HG03521 (cell line): ENCODE data around the gene WDR74.
A peak's percentile ranks its signal among the peaks of the same experiment; 100 is the strongest.
"Not testable (repeated sequence)": the region's sequence is repeated elsewhere in the genome, so short reads cannot be mapped to it uniquely, and the experiment has no call there.

Experiments
- ATAC-seq: cut with Tn5 transposase; IDR thresholded peaks from one replicate; pipeline ENCODE4 v1.9.1; 2021; ENCODE audit warnings: mild to moderate bottlenecking, moderate library complexity; ENCODE audit not compliant: unreplicated experiment

WDR74 gene

GRCh38 chr11:62842171-62842741 lies 2.9 kb upstream of the WDR74 start:
- ATAC-seq: no peak

GRCh38 chr11:62841361-62842170 lies 2.2 kb upstream of the WDR74 start:
- peak; percentile 50 for ATAC-seq

- ATAC-seq: not testable (repeated sequence)
These were observed 1.5 kb upstream of the WDR74 start for GRCh38 chr11:62840721-62841360.

GRCh38 chr11:62835336-62835735 lies 4.1 kb downstream of the WDR74 start:
- ATAC-seq: no peak

GRCh38 chr11:62832336-62833234 lies 6.8 kb downstream of the WDR74 start, which contains the start of gene TEX54:
TSS of gene TEX54 (minus strand) at chr11:62832841.
- peak; percentile 10 for ATAC-seq

GRCh38 chr11:62831520-62832335 lies 7.7 kb downstream of the WDR74 start, which contains the start of gene STX5:
TSS of gene STX5 (minus strand) at chr11:62832051. CDS start at chr11:62831243, 808 bp downstream.
- ATAC-seq: peak; percentile 83

GRCh38 chr11:62830904-62831519 lies 8.4 kb downstream of the WDR74 start:
- ATAC-seq: no peak

GRCh38 chr11:62828130-62828529 lies 11.3 kb downstream of the WDR74 start:
- ATAC-seq: not testable (repeated sequence)

- ATAC-seq: no peak
These were observed 15.7 kb downstream of the WDR74 start for GRCh38 chr11:62823677-62824076.

- no peak for ATAC-seq
These were observed 22.3 kb downstream of the WDR74 start for GRCh38 chr11:62817129-62817528.

GRCh38 chr11:62816557-62816956 lies 22.8 kb downstream of the WDR74 start:
- no peak for ATAC-seq

GRCh38 chr11:62811659-62812058 lies 27.7 kb downstream of the WDR74 start:
- ATAC-seq: no peak

- no peak for ATAC-seq
These were observed 28.6 kb downstream of the WDR74 start for GRCh38 chr11:62810748-62811147.

- ATAC-seq: no peak
These were observed 32.7 kb downstream of the WDR74 start for GRCh38 chr11:62806611-62807121.

- no peak for ATAC-seq
These were observed 33.4 kb downstream of the WDR74 start for GRCh38 chr11:62805961-62806441.

GRCh38 chr11:62805076-62805892 lies 34.1 kb downstream of the WDR74 start, which contains the start of gene NXF1:
TSS of gene NXF1 (minus strand) at chr11:62805440. CDS start at chr11:62805356, 84 bp downstream.
- peak; percentile 81 for ATAC-seq

GRCh38 chr11:62804310-62805075 lies 34.9 kb downstream of the WDR74 start:
- ATAC-seq: no peak
